HEK293 (cell line): ENCODE results near the gene EPB41L2.

Experiments used
- HIC1 ChIP-seq: fragments of 450-650 bp; formaldehyde crosslinking; IDR thresholded peaks from 2 replicates; pipeline ENCODE4 v1.5.1; 2016; ENCODE audit warnings: missing biosample characterization, missing genetic modification characterization
- HOXC10 ChIP-seq: sonication (generic); formaldehyde crosslinking; IDR thresholded peaks from 2 replicates; pipeline ENCODE4 v1.8.1; 2023; ENCODE audit warnings: mild to moderate bottlenecking, missing genetic modification reagents
- OVOL3 ChIP-seq: fragments of 450-650 bp; formaldehyde crosslinking; IDR thresholded peaks from 2 replicates; pipeline ENCODE4 v1.5.1; 2016; ENCODE audit warnings: missing biosample characterization, missing genetic modification characterization
- REPIN1 ChIP-seq: fragments of 450-650 bp; formaldehyde crosslinking; IDR thresholded peaks from 2 replicates; pipeline ENCODE4 v1.5.1; 2017; ENCODE audit warnings: missing biosample characterization, missing genetic modification characterization, low read depth
- SCRT1 ChIP-seq: fragments of 450-650 bp; formaldehyde crosslinking; IDR thresholded peaks from 2 replicates; pipeline ENCODE4 v1.5.1; 2016; ENCODE audit warnings: missing biosample characterization, missing genetic modification characterization, borderline replicate concordance
- SCRT2 ChIP-seq: fragments of 450-650 bp; formaldehyde crosslinking; IDR thresholded peaks from 2 replicates; pipeline ENCODE4 v1.5.1; 2016; ENCODE audit warnings: missing biosample characterization, missing genetic modification characterization
- ZBTB20 ChIP-seq: fragments of 450-650 bp; formaldehyde crosslinking; IDR thresholded peaks from 2 replicates; pipeline ENCODE4 v1.5.1; 2016; ENCODE audit warnings: missing biosample characterization, missing genetic modification characterization
- ZBTB8A ChIP-seq: fragments of 450-650 bp; formaldehyde crosslinking; IDR thresholded peaks from 2 replicates; pipeline ENCODE4 v1.5.1; 2016; ENCODE audit warnings: missing biosample characterization, missing genetic modification characterization
- ZNF112 ChIP-seq: fragments of 450-650 bp; formaldehyde crosslinking; IDR thresholded peaks from 2 replicates; pipeline ENCODE4 v1.5.0; 2017; ENCODE audit warnings: missing biosample characterization, missing genetic modification characterization
- ZNF157 ChIP-seq: fragments of 450-650 bp; formaldehyde crosslinking; IDR thresholded peaks from 2 replicates; pipeline ENCODE4 v1.5.1; 2016; ENCODE audit warnings: missing biosample characterization, missing genetic modification characterization
- ZNF16 ChIP-seq: fragments of 450-650 bp; formaldehyde crosslinking; IDR thresholded peaks from 2 replicates; pipeline ENCODE4 v1.5.1; 2016; ENCODE audit warnings: low read depth, missing biosample characterization, missing genetic modification characterization
- ZNF24 ChIP-seq: fragments of 450-650 bp; formaldehyde crosslinking; IDR thresholded peaks from 2 replicates; pipeline ENCODE4 v1.5.1; 2016; ENCODE audit warnings: missing biosample characterization, missing genetic modification characterization
- ZNF26 ChIP-seq: fragments of 450-650 bp; formaldehyde crosslinking; IDR thresholded peaks from 2 replicates; pipeline ENCODE4 v1.5.1; 2016; ENCODE audit warnings: missing biosample characterization, missing genetic modification characterization
- ZNF366 ChIP-seq: fragments of 450-650 bp; formaldehyde crosslinking; conservative IDR thresholded peaks from 2 replicates; pipeline ENCODE4 v1.5.1; 2016; ENCODE audit warnings: missing biosample characterization, missing genetic modification characterization
- ZNF423 ChIP-seq: fragments of 450-650 bp; formaldehyde crosslinking; IDR thresholded peaks from 2 replicates; pipeline ENCODE4 v1.5.1; 2016; ENCODE audit warnings: missing biosample characterization, missing genetic modification characterization
- ZNF473 ChIP-seq: fragments of 450-650 bp; formaldehyde crosslinking; IDR thresholded peaks from 2 replicates; pipeline ENCODE4 v1.5.1; 2017; ENCODE audit warnings: missing biosample characterization, missing genetic modification characterization
- ZNF529 ChIP-seq: fragments of 450-650 bp; formaldehyde crosslinking; IDR thresholded peaks from 2 replicates; pipeline ENCODE4 v1.5.1; 2017; ENCODE audit warnings: missing genetic modification characterization, missing biosample characterization; ENCODE audit not compliant: insufficient replicate concordance
- ZNF558 ChIP-seq: fragments of 450-650 bp; formaldehyde crosslinking; IDR thresholded peaks from 2 replicates; pipeline ENCODE4 v1.5.1; 2016; ENCODE audit warnings: missing biosample characterization, missing genetic modification characterization
- ZNF610 ChIP-seq: fragments of 450-650 bp; formaldehyde crosslinking; IDR thresholded peaks from 2 replicates; pipeline ENCODE4 v1.5.1; 2016; ENCODE audit warnings: missing biosample characterization, missing genetic modification characterization, borderline replicate concordance
- ZNF626 ChIP-seq: fragments of 450-650 bp; sonication (Bioruptor Pico); formaldehyde crosslinking; IDR thresholded peaks from 2 replicates; pipeline ENCODE4 v1.5.1; 2018; ENCODE audit warnings: missing biosample characterization, missing genetic modification characterization, inconsistent platforms
- ZNF701 ChIP-seq: fragments of 450-650 bp; formaldehyde crosslinking; IDR thresholded peaks from 2 replicates; pipeline ENCODE4 v1.5.1; 2016; ENCODE audit warnings: missing biosample characterization, missing genetic modification characterization
- ZNF777 ChIP-seq: fragments of 450-650 bp; formaldehyde crosslinking; IDR thresholded peaks from 2 replicates; pipeline ENCODE4 v1.5.1; 2017; ENCODE audit warnings: missing biosample characterization, missing genetic modification characterization, borderline replicate concordance
- ZNF792 ChIP-seq: fragments of 450-650 bp; formaldehyde crosslinking; IDR thresholded peaks from 2 replicates; pipeline ENCODE4 v1.5.1; 2016; ENCODE audit warnings: missing biosample characterization, missing genetic modification characterization
- ZNF843 ChIP-seq: fragments of 450-650 bp; formaldehyde crosslinking; IDR thresholded peaks from 2 replicates; pipeline ENCODE4 v1.5.1; 2016; ENCODE audit warnings: missing biosample characterization, missing genetic modification characterization
- TF ChIP-seq, protein P1 (sequence below): fragments of 450-650 bp; formaldehyde crosslinking; IDR thresholded peaks from 2 replicates; pipeline ENCODE4 v1.5.1; 2016; ENCODE audit warnings: missing biosample characterization, missing genetic modification characterization
- TF ChIP-seq, protein P2 (sequence below): fragments of 450-650 bp; formaldehyde crosslinking; IDR thresholded peaks from 2 replicates; pipeline ENCODE4 v1.5.1; 2016; ENCODE audit warnings: missing biosample characterization, missing genetic modification characterization
- TF ChIP-seq, protein P3 (sequence below): fragments of 450-650 bp; formaldehyde crosslinking; IDR thresholded peaks from 2 replicates; pipeline ENCODE4 v1.5.1; 2016; ENCODE audit warnings: missing biosample characterization, missing genetic modification characterization
- TF ChIP-seq, protein P4 (sequence below): fragments of 450-650 bp; formaldehyde crosslinking; IDR thresholded peaks from 2 replicates; pipeline ENCODE4 v1.5.1; 2016; ENCODE audit warnings: missing biosample characterization, missing genetic modification characterization

Gene EPB41L2

DNA sequence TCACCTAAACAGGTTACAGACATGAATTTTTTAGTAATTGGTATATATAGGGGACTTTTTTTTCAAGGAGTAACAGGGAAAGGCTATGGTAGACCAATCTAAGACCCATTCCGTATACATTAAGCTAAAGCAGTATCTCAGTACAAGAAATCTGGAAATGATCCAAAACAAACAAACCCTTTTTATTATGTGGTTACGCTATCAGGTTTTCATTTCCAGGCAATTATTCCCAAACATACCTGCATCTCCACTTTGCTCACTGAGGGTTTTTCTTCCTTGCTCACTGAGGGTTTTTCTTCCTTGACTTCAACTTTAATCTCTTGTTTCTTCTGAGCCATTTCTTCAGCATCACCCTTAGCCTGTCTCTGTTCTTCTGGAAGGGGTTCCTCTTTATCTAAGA is 107.3 kb downstream of the EPB41L2 start (continued):
- TF ChIP-seq ZNF26 (tag by site-specific recombination), result no peak
- no peak for TF ChIP-seq HIC1 (tag by site-specific recombination)
- TF ChIP-seq ZNF792, result peak; percentile 84; the same call in 1 of the 2 replicates
- TF ChIP-seq ZBTB20 (tag by site-specific recombination), result no peak
- 0 out of 2 replicates have a peak, but pooled peaks have one; percentile 57 for TF ChIP-seq ZNF24 (tag by site-specific recombination)
- TF ChIP-seq OVOL3 (tag by site-specific recombination), result peak; percentile 79; the same call in 1 of the 2 replicates
- TF ChIP-seq ZNF558, result no peak
- TF ChIP-seq, protein P1, sequence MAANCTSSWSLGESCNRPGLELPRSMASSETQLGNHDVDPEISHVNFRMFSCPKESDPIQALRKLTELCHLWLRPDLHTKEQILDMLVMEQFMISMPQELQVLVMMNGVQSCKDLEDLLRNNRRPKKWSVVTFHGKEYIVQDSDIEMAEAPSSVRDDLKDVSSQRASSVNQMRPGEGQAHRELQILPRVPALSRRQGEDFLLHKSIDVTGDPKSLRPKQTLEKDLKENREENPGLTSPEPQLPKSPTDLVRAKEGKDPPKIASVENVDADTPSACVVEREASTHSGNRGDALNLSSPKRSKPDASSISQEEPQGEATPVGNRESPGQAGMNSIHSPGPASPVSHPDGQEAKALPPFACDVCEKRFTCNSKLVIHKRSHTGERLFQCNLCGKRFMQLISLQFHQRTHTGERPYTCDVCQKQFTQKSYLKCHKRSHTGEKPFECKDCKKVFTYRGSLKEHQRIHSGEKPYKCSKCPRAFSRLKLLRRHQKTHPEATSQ (tag by site-specific recombination), result no peak
- TF ChIP-seq, protein P2, sequence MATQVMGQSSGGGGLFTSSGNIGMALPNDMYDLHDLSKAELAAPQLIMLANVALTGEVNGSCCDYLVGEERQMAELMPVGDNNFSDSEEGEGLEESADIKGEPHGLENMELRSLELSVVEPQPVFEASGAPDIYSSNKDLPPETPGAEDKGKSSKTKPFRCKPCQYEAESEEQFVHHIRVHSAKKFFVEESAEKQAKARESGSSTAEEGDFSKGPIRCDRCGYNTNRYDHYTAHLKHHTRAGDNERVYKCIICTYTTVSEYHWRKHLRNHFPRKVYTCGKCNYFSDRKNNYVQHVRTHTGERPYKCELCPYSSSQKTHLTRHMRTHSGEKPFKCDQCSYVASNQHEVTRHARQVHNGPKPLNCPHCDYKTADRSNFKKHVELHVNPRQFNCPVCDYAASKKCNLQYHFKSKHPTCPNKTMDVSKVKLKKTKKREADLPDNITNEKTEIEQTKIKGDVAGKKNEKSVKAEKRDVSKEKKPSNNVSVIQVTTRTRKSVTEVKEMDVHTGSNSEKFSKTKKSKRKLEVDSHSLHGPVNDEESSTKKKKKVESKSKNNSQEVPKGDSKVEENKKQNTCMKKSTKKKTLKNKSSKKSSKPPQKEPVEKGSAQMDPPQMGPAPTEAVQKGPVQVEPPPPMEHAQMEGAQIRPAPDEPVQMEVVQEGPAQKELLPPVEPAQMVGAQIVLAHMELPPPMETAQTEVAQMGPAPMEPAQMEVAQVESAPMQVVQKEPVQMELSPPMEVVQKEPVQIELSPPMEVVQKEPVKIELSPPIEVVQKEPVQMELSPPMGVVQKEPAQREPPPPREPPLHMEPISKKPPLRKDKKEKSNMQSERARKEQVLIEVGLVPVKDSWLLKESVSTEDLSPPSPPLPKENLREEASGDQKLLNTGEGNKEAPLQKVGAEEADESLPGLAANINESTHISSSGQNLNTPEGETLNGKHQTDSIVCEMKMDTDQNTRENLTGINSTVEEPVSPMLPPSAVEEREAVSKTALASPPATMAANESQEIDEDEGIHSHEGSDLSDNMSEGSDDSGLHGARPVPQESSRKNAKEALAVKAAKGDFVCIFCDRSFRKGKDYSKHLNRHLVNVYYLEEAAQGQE, result 0 out of 2 replicates have a peak, but pooled peaks have one; percentile 24
- TF ChIP-seq, protein P3, sequence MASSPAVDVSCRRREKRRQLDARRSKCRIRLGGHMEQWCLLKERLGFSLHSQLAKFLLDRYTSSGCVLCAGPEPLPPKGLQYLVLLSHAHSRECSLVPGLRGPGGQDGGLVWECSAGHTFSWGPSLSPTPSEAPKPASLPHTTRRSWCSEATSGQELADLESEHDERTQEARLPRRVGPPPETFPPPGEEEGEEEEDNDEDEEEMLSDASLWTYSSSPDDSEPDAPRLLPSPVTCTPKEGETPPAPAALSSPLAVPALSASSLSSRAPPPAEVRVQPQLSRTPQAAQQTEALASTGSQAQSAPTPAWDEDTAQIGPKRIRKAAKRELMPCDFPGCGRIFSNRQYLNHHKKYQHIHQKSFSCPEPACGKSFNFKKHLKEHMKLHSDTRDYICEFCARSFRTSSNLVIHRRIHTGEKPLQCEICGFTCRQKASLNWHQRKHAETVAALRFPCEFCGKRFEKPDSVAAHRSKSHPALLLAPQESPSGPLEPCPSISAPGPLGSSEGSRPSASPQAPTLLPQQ (tag by site-specific recombination), result 0 out of 2 replicates have a peak, but pooled peaks have one; percentile 47
- no peak for TF ChIP-seq ZNF473 (tag by site-specific recombination)
- no peak for TF ChIP-seq HOXC10 (CRISPR knock-in tag)
- TF ChIP-seq ZNF366 (tag by site-specific recombination), result peak; percentile 79
- TF ChIP-seq ZNF423, result no peak
- no peak for TF ChIP-seq ZNF701 (tag by site-specific recombination)
- TF ChIP-seq ZNF529 (tag by site-specific recombination), result no peak
- TF ChIP-seq, protein P4, sequence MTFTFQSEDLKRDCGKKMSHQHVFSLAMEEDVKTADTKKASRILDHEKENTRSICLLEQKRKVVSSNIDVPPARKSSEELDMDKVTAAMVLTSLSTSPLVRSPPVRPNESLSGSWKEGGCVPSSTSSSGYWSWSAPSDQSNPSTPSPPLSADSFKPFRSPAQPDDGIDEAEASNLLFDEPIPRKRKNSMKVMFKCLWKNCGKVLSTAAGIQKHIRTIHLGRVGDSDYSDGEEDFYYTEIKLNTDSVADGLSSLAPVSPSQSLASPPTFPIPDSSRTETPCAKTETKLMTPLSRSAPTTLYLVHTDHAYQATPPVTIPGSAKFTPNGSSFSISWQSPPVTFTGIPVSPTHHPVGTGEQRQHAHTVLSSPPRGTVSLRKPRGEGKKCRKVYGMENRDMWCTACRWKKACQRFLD (tag by site-specific recombination), result no peak
- no peak for TF ChIP-seq ZNF112 (tag by site-specific recombination)
- no peak for TF ChIP-seq ZNF626 (tag by site-specific recombination)
- peak; percentile 15; the same call in 1 of the 2 replicates for TF ChIP-seq ZBTB8A (tag by site-specific recombination)
- no peak for TF ChIP-seq SCRT2 (tag by site-specific recombination)
- peak; percentile 63; the same call in 1 of the 2 replicates for TF ChIP-seq ZNF610
- TF ChIP-seq ZNF16, result no peak
- TF ChIP-seq REPIN1, result no peak
- TF ChIP-seq ZNF843, result peak; percentile 91
- TF ChIP-seq ZNF777 (tag by site-specific recombination), result no peak
- TF ChIP-seq SCRT1 (tag by site-specific recombination), result no peak
- TF ChIP-seq ZNF157 (tag by site-specific recombination), result no peak
